ENCODE measurements around the gene MNT.
"Not testable (repeated sequence)": the region's sequence is repeated elsewhere in the genome, so short reads cannot be mapped to it uniquely, and the experiment has no call there.

MNT gene, protein sequence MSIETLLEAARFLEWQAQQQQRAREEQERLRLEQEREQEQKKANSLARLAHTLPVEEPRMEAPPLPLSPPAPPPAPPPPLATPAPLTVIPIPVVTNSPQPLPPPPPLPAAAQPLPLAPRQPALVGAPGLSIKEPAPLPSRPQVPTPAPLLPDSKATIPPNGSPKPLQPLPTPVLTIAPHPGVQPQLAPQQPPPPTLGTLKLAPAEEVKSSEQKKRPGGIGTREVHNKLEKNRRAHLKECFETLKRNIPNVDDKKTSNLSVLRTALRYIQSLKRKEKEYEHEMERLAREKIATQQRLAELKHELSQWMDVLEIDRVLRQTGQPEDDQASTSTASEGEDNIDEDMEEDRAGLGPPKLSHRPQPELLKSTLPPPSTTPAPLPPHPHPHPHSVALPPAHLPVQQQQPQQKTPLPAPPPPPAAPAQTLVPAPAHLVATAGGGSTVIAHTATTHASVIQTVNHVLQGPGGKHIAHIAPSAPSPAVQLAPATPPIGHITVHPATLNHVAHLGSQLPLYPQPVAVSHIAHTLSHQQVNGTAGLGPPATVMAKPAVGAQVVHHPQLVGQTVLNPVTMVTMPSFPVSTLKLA

DNA sequence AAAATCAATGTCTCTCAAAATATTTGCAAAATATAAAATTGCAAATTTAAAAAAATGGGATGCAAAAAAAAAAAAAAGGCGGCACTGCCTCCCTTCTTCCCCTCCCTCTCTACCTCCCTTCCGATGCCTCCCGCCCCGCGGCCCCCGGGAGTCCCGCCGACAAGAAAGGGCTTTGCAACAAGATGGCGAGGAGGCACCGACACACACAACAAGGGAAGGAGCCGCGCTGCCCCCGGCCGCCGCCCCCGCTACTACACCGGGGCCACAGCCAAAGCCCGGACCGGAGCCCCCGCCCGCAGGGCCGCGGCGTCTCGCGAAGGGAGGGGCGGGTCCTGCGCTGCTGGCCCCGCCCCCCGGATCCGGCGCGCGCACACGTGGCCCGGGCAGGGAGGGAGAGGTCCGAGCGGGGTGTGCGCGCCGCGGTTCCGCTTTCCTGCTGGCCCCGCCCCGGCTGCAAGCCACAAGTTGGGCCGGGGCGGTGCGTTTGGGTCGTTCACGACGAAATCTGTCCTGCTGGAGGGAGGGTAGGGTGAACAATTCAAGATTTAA lies at the start of gene MNT:
TSS of gene MNT (minus strand) at position 184 of the 549 bp plus-strand sequence. CDS start 348 bp downstream, outside the sequence.
- H3K4me3 ChIP-seq, result peak within 1 kb of the TSS; percentile 94
- no peak for TF ChIP-seq EZH2 (IDR thresholded peaks at IDR 0.05)
- peak; percentile 48; the same call in 1 of the 2 replicates for TF ChIP-seq POLR2AphosphoS5 (IDR thresholded peaks at IDR 0.05; ENCODE audit: borderline replicate concordance, low read depth, low read length)
- peak; percentile 68 for TF ChIP-seq FOXP2 (optimal IDR thresholded peaks at IDR 0.05; ENCODE audit: control extremely low read depth, extremely low read length, insufficient read depth)
- peak within 1 kb of the TSS; percentile 89 for H3K9ac ChIP-seq (ENCODE audit: insufficient read length)

DNA sequence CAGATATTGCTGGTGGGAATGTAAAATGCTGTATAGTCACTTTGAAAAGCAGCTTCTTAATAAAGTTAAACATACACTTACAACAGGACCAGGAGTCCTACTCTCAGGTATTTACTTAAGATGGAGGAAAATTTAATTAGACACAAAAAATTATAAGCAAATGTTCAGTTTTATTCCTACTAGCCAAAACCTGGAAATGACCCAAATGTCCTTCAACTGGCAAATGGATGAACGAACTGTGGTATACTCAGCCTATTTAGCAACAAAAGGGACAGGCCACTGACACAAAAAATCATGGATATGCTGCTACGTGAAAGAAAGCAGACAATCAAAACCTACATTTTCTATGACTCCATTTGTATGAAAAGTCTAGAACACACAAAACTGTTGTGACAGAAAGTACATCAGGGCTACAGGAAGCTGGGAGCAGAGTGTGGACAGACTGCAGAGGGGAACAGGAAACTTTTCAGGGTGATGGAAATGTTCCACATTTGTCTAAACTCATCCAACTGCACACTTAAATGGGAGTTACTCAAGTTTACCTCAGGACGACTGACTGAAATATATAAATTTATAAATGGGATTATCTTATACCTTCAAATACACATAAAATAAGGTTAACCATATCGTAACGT lies 49.3 kb upstream of the MNT start:
- peaks cover 9% of the 10 kb centered on the region for H3K36me3 ChIP-seq (ENCODE audit: insufficient read depth, low read length)
- H3K9ac ChIP-seq (ENCODE audit: insufficient read length), result no peak overlapping the region
- H3K9me3 ChIP-seq (ENCODE audit: low read depth, low read length), result no peaks in the 10 kb centered on the region
- H3K27ac ChIP-seq, result peak overlapping the region; percentile 20; the same call in 1 of the 2 replicates
- no peak for TF ChIP-seq EZH2 (IDR thresholded peaks at IDR 0.05)
- TF ChIP-seq POLR2AphosphoS5 (IDR thresholded peaks at IDR 0.05; ENCODE audit: borderline replicate concordance, low read depth, low read length), result no peak
- no peak for TF ChIP-seq FOXP2 (optimal IDR thresholded peaks at IDR 0.05; ENCODE audit: control extremely low read depth, extremely low read length, insufficient read depth)
- DNase-seq (ENCODE audit: low read depth, low spot score), result no peak
- no peak overlapping the region for H3K4me3 ChIP-seq

More for the DNA sequence above, at the start of gene MNT:
- Histone ChIP-seq H3K9me3 (ENCODE audit: low read depth, low read length) (no peaks in the 10 kb centered on the region), H3K27ac (peak within 1 kb of the TSS; percentile 99), H3K36me3 (ENCODE audit: insufficient read depth, low read length) (no peaks in the 10 kb centered on the region)
- no peak for DNase-seq (ENCODE audit: low read depth, low spot score)

DNA sequence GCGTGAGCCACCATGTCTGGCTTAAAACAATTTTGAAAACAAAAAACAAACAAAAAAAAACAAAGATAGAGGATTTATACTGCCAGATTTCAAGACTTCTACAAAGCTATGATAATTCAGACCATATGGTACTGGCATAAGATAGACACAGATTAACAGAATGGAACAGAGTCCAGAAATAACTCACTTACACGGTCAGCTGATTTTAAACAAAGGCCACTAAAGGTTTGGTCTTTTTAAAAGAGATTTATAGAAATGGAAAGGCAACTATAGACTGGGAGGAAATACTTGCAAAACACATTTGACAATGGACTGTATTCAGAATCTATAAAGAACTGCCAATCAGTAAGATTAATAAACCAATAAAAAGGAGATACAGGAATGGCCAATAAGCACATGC lies 48.6 kb upstream of the MNT start:
- TF ChIP-seq FOXP2 (optimal IDR thresholded peaks at IDR 0.05; ENCODE audit: control extremely low read depth, extremely low read length, insufficient read depth) (no peak), POLR2AphosphoS5 (IDR thresholded peaks at IDR 0.05; ENCODE audit: borderline replicate concordance, low read depth, low read length) (no peak), EZH2 (IDR thresholded peaks at IDR 0.05) (no peak)
- H3K27ac ChIP-seq, result no peak overlapping the region; the same call in 1 of the 2 replicates
- no peak overlapping the region for H3K9ac ChIP-seq (ENCODE audit: insufficient read length)
- peaks cover 9% of the 10 kb centered on the region for H3K36me3 ChIP-seq (ENCODE audit: insufficient read depth, low read length)
- no peaks in the 10 kb centered on the region for H3K9me3 ChIP-seq (ENCODE audit: low read depth, low read length)
- no peak for DNase-seq (ENCODE audit: low read depth, low spot score)
- H3K4me3 ChIP-seq, result no peak overlapping the region

DNA sequence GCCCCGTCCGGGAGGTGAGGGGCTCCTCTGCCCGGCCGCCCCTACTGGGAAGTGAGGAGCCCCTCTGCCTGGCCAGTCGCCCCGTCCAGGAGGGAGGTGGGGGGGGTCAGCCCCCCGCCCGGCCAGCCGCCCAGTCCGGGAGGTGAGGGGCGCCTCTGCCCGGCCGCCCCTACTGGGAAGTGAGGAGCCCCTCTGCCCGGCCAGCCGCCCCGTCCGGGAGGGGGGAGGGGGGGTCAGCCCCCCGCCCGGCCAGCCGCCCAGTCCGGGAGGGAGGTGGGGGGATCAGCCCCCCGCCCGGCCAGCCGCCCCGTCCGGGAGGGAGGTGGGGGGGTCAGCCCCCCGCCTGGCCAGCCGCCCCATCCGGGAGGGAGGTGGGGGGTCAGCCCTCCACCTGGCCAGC lies 46.6 kb upstream of the MNT start:
- H3K36me3 ChIP-seq (ENCODE audit: insufficient read depth, low read length); H3K9me3 ChIP-seq (ENCODE audit: low read depth, low read length); H3K4me3 ChIP-seq; H3K27ac ChIP-seq; H3K9ac ChIP-seq (ENCODE audit: insufficient read length); DNase-seq (ENCODE audit: low read depth, low spot score): not testable (repeated sequence)

DNA sequence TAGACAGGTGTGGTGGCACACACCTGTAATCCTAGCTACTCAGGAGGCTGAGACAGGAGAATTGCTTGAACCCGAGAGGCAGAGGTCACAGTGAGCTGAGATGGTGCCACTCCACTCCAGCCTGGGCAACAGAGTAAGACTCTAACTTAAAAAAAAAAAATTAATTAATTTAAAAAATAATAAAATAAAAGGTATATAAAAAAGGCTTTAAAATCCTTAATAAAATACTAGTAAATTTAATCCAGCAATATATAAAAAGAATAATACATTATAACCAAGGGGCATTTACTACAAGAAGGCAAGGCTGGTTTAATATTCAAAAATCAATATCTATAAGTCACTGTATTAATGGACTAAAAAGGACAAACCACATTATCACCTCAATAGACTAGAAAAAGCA lies 44.8 kb upstream of the MNT start:
- no peak overlapping the region for H3K9ac ChIP-seq (ENCODE audit: insufficient read length)
- H3K36me3 ChIP-seq (ENCODE audit: insufficient read depth, low read length), result peaks cover 18% of the 10 kb centered on the region
- no peak overlapping the region for H3K27ac ChIP-seq
- no peak for DNase-seq (ENCODE audit: low read depth, low spot score)
- no peaks in the 10 kb centered on the region for H3K9me3 ChIP-seq (ENCODE audit: low read depth, low read length)
- H3K4me3 ChIP-seq, result no peak overlapping the region
- no peak for TF ChIP-seq FOXP2 (optimal IDR thresholded peaks at IDR 0.05; ENCODE audit: control extremely low read depth, extremely low read length, insufficient read depth)
- TF ChIP-seq EZH2 (IDR thresholded peaks at IDR 0.05), result no peak
- no peak for TF ChIP-seq POLR2AphosphoS5 (IDR thresholded peaks at IDR 0.05; ENCODE audit: borderline replicate concordance, low read depth, low read length)

DNA sequence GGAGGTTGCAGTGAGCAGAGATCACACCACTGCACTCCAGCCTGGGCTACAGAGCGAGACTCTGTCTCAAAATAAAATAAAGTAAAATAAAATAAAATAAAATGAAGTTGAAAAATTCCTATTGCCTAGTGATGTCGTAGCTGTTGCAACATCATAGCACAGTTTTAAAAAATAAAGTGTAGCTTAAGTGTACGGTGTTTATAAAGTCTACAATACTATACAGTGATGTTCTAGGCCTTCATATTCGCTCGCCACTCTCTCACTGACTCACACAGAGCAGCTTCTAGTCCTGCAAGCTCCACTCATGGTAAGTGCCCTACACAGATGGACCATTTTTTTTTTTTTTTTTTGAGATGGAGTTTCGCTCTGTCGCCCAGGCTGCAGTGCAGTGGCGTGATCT lies 43.5 kb upstream of the MNT start:
- no peaks in the 10 kb centered on the region for H3K9me3 ChIP-seq (ENCODE audit: low read depth, low read length)
- peaks cover 18% of the 10 kb centered on the region for H3K36me3 ChIP-seq (ENCODE audit: insufficient read depth, low read length)
- H3K27ac ChIP-seq, result no peak overlapping the region
- TF ChIP-seq POLR2AphosphoS5 (IDR thresholded peaks at IDR 0.05; ENCODE audit: borderline replicate concordance, low read depth, low read length) (no peak), FOXP2 (optimal IDR thresholded peaks at IDR 0.05; ENCODE audit: control extremely low read depth, extremely low read length, insufficient read depth) (no peak), EZH2 (IDR thresholded peaks at IDR 0.05) (no peak)
- no peak overlapping the region for H3K9ac ChIP-seq (ENCODE audit: insufficient read length)
- H3K4me3 ChIP-seq, result no peak overlapping the region
- DNase-seq (ENCODE audit: low read depth, low spot score), result no peak

DNA sequence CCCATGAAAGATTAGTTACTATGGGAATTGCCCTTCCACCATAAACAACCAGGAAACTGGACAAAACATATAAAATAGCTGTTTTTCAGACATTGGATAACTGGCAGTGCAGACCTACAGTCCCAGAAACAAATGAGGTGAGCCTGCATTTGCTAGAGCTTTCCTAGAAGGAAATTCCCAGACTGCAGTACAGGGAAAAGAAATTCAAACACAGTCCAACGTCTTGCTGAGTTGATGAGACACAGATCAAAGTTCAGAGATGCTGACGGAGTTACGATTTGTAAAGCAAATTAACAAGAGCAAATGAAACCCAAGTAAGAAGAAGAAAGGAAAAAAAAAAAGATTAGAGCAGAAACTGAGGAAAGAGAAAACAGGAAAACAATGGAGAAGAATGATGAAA lies 41.3 kb upstream of the MNT start:
- Histone ChIP-seq H3K4me3 (no peak overlapping the region), H3K36me3 (ENCODE audit: insufficient read depth, low read length) (peaks cover 35% of the 10 kb centered on the region), H3K9me3 (ENCODE audit: low read depth, low read length) (no peaks in the 10 kb centered on the region), H3K27ac (peak overlapping the region; percentile 49), H3K9ac (ENCODE audit: insufficient read length) (no peak overlapping the region)
- TF ChIP-seq FOXP2 (optimal IDR thresholded peaks at IDR 0.05; ENCODE audit: control extremely low read depth, extremely low read length, insufficient read depth) (no peak), POLR2AphosphoS5 (IDR thresholded peaks at IDR 0.05; ENCODE audit: borderline replicate concordance, low read depth, low read length) (no peak), EZH2 (IDR thresholded peaks at IDR 0.05) (no peak)
- DNase-seq (ENCODE audit: low read depth, low spot score), result no peak

DNA sequence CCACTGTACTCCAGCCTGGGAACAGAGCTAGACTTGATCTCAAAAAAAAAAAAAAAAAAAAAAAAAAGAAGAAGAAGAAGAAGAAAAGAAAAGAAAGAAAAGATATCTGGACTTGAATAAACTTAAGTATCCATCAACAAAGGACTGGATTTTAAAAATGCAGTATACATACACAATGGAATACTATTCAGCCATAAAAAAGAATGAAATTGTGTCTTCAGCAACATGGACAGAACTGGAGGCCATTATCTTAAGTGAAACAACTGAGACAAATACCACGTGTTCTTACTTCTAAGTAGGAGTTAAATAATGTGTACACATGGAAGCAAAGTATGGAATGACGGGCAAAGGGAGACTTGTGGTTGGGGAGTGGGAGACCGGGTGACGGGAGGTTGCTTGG lies 40.1 kb upstream of the MNT start:
- no peak for TF ChIP-seq POLR2AphosphoS5 (IDR thresholded peaks at IDR 0.05; ENCODE audit: borderline replicate concordance, low read depth, low read length)
- no peak for TF ChIP-seq EZH2 (IDR thresholded peaks at IDR 0.05)
- TF ChIP-seq FOXP2 (optimal IDR thresholded peaks at IDR 0.05; ENCODE audit: control extremely low read depth, extremely low read length, insufficient read depth), result no peak
- Histone ChIP-seq H3K36me3 (ENCODE audit: insufficient read depth, low read length) (peaks cover 40% of the 10 kb centered on the region), H3K27ac (no peak overlapping the region), H3K9me3 (ENCODE audit: low read depth, low read length) (no peaks in the 10 kb centered on the region), H3K4me3 (no peak overlapping the region), H3K9ac (ENCODE audit: insufficient read length) (no peak overlapping the region)
- no peak for DNase-seq (ENCODE audit: low read depth, low spot score)

DNA sequence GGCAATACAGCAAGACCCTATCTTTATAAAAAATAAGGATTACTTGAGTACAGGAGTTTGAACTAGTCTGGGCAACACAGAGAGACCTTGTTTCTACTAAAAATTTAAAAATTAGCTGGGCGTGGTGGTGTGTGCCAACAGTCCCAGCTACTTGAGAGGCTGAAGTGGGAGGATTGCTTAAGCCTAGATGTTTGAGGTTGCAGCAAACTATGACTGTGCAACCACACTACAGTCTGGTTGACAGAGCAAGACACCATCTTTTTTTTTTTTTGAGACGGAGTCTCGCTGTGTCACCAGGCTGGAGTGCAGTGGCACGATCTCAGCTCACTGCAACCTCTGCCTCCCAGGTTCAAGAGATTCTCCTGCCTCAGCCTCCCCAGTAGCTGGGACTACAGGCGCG lies 39.1 kb upstream of the MNT start:
- H3K27ac ChIP-seq; H3K4me3 ChIP-seq; H3K9me3 ChIP-seq (ENCODE audit: low read depth, low read length); DNase-seq (ENCODE audit: low read depth, low spot score); H3K9ac ChIP-seq (ENCODE audit: insufficient read length): not testable (repeated sequence)
- H3K36me3 ChIP-seq (ENCODE audit: insufficient read depth, low read length), result peaks cover 35% of the 10 kb centered on the region

All from SK-N-MC (cell line).